ENCODE results near the gene CACNA1I.

CACNA1I gene

GRCh38 chr22:39594411-39594810, 23.9 kb downstream of the CACNA1I start:
- no peak overlapping the region for H3K4me3 Mint-ChIP-seq
- H3K27ac Mint-ChIP-seq: no peak overlapping the region
- H3K27me3 Mint-ChIP-seq (ENCODE audit: low read depth, poor library complexity): peaks cover 31% of the 10 kb centered on the region
- H3K36me3 Mint-ChIP-seq (ENCODE audit: low read depth): no peaks in the 10 kb centered on the region
- no peaks in the 10 kb centered on the region for H3K9me3 Mint-ChIP-seq
- H3K4me1 Mint-ChIP-seq: peaks cover 40% of the 10 kb centered on the region
- TF ChIP-seq CTCF (IDR thresholded peaks at IDR 0.05): no peak
- no peak for DNase-seq

- peaks cover 40% of the 10 kb centered on the region for H3K4me1 Mint-ChIP-seq
- TF ChIP-seq CTCF (IDR thresholded peaks at IDR 0.05): no peak
- no peak overlapping the region for H3K4me3 Mint-ChIP-seq
- peaks cover 34% of the 10 kb centered on the region for H3K27me3 Mint-ChIP-seq (ENCODE audit: low read depth, poor library complexity)
- H3K36me3 Mint-ChIP-seq (ENCODE audit: low read depth): no peaks in the 10 kb centered on the region
- no peaks in the 10 kb centered on the region for H3K9me3 Mint-ChIP-seq
- DNase-seq: no peak
- H3K27ac Mint-ChIP-seq: no peak overlapping the region
Observed at GRCh38 chr22:39595622-39596172, 25.1 kb downstream of the CACNA1I start.

- Mint-ChIP-seq H3K36me3 (ENCODE audit: low read depth) (no peaks in the 10 kb centered on the region), H3K4me3 (no peak overlapping the region), H3K4me1 (peaks cover 40% of the 10 kb centered on the region), H3K27ac (no peak overlapping the region), H3K27me3 (ENCODE audit: low read depth, poor library complexity) (peaks cover 41% of the 10 kb centered on the region), H3K9me3 (no peaks in the 10 kb centered on the region)
- DNase-seq: no peak
- TF ChIP-seq CTCF (IDR thresholded peaks at IDR 0.05): no peak
Observed at GRCh38 chr22:39596601-39597000, 26.0 kb downstream of the CACNA1I start.

GRCh38 chr22:39597236-39597869, 26.8 kb downstream of the CACNA1I start:
- no peak overlapping the region for H3K4me3 Mint-ChIP-seq
- peaks cover 3% of the 10 kb centered on the region for H3K9me3 Mint-ChIP-seq
- H3K36me3 Mint-ChIP-seq (ENCODE audit: low read depth): peaks cover 1% of the 10 kb centered on the region
- TF ChIP-seq CTCF (IDR thresholded peaks at IDR 0.05): no peak
- H3K27me3 Mint-ChIP-seq (ENCODE audit: low read depth, poor library complexity): peaks cover 46% of the 10 kb centered on the region
- H3K27ac Mint-ChIP-seq: no peak overlapping the region
- DNase-seq: no peak
- peaks cover 34% of the 10 kb centered on the region for H3K4me1 Mint-ChIP-seq

- Mint-ChIP-seq H3K27ac (no peak overlapping the region), H3K36me3 (ENCODE audit: low read depth) (peaks cover 8% of the 10 kb centered on the region), H3K4me3 (no peak overlapping the region), H3K27me3 (ENCODE audit: low read depth, poor library complexity) (peaks cover 48% of the 10 kb centered on the region), H3K4me1 (peaks cover 25% of the 10 kb centered on the region), H3K9me3 (peaks cover 12% of the 10 kb centered on the region)
- TF ChIP-seq CTCF (IDR thresholded peaks at IDR 0.05): no peak
- peak; percentile 91 for DNase-seq
Observed at GRCh38 chr22:39598017-39598965, 27.7 kb downstream of the CACNA1I start.
